CD4-positive, CD25-positive, alpha-beta regulatory T cell (primary cell): ENCODE measurements around the gene CCDC157. TPM values are rescaled to one million over a fixed set of nuclear protein-coding genes. Genes with fewer than 3 reads are reported as not detected.
A peak's percentile ranks its signal among the peaks of the same experiment; 100 is the strongest.
"Not testable (repeated sequence)": the region's sequence is repeated elsewhere in the genome, so short reads cannot be mapped to it uniquely, and the experiment has no call there.

Source experiments
- ATAC-seq, 2 donors: fragments of 150-1000 bp; cut with Tn5 transposase; one replicate each; pipeline ENCODE4 v1.10.0; 2021; ENCODE audit warnings: low read depth in 2 of 2, moderate number of reproducible peaks in 2 of 2, moderate library complexity in 1 of 2
- DNase-seq, 3 donors: peaks; one replicate each; pipeline versions ENCODE4 v3.0.0 to v3.0.0-alpha.2; 2012 to 2022; ENCODE audit warnings: mixed read lengths in 1 of 3
- H3K27ac ChIP-seq: one replicate; pipeline ENCODE4 v1.7.0; 2013; ENCODE audit warnings: mild to moderate bottlenecking, low read length; ENCODE audit not compliant: insufficient read depth, poor library complexity, severe bottlenecking
- H3K27me3 ChIP-seq: one replicate; pipeline ENCODE4 v1.7.0; 2013; ENCODE audit warnings: low read length; ENCODE audit not compliant: control insufficient read depth, insufficient read depth
- H3K36me3 ChIP-seq: one replicate; pipeline ENCODE4 v1.7.0; 2013; ENCODE audit warnings: mild to moderate bottlenecking, low read length, moderate library complexity; ENCODE audit not compliant: control insufficient read depth, insufficient read depth
- H3K4me1 ChIP-seq: 2 replicates; pipeline ENCODE4 v1.7.0; 2013; ENCODE audit warnings: mild to moderate bottlenecking, low read length; ENCODE audit not compliant: insufficient read depth, control insufficient read depth, poor library complexity, severe bottlenecking
- H3K4me3 ChIP-seq: one replicate; pipeline ENCODE4 v1.7.0; 2013; ENCODE audit warnings: low read depth, mild to moderate bottlenecking, low read length, moderate library complexity
- H3K9me3 ChIP-seq, 2 experiments: 1 replicate in 1 of 2; 2 replicates in 1 of 2; pipeline ENCODE4 v1.7.0; 2013; ENCODE audit warnings: low read length in 2 of 2, mild to moderate bottlenecking in 1 of 2, moderate library complexity in 1 of 2; ENCODE audit not compliant: control insufficient read depth in 2 of 2
- H3K27ac Mint-ChIP-seq, 3 donors: one replicate each; pipeline ENCODE4 v1.8.0; 2020 to 2022; ENCODE audit warnings: mild to moderate bottlenecking in 3 of 3, mixed read lengths in 3 of 3, moderate library complexity in 2 of 3
- H3K27me3 Mint-ChIP-seq: one replicate; pipeline ENCODE4 v1.8.0; 2022; ENCODE audit warnings: mild to moderate bottlenecking, mixed read lengths
- H3K36me3 Mint-ChIP-seq: one replicate; pipeline ENCODE4 v1.8.0; 2020; ENCODE audit warnings: mixed read lengths
- H3K4me1 Mint-ChIP-seq, 4 donors: one replicate each; pipeline ENCODE4 v1.8.0; 2020 to 2022; ENCODE audit warnings: mixed read lengths in 4 of 4, mild to moderate bottlenecking in 1 of 4
- H3K4me3 Mint-ChIP-seq, 4 donors: one replicate each; pipeline ENCODE4 v1.8.0; 2020 to 2022; ENCODE audit warnings: mild to moderate bottlenecking in 4 of 4, mixed read lengths in 4 of 4, moderate library complexity in 3 of 4
- H3K9me3 Mint-ChIP-seq, 7 donors: one replicate each; pipeline ENCODE4 v1.8.0; 2020 to 2022; ENCODE audit warnings: mixed read lengths in 7 of 7, mild to moderate bottlenecking in 3 of 7, moderate library complexity in 2 of 7
- polyA plus RNA-seq, 4 donors: library from polyadenylated mRNA; unstranded; fragments of 300-500 nt; fragmentation: Illumina TruSeq; gene quantifications; one replicate each; pipeline ENCODE4 v1.2.3, GENCODE V29; 2021
- total RNA-seq: library from RNA; stranded (reverse); gene quantifications from one replicate; pipeline ENCODE4 v1.2.3, GENCODE V29; 2022

The CCDC157 gene
- total and polyA plus RNA-seq, 5 donors from 2014 or later, result 1.3 to 7.1 (median 2.0) TPM

GRCh38 chr22:30402028-30402765 is 45.4 kb downstream of the CCDC157 start:
- Mint-ChIP-seq H3K36me3 (peaks cover 5% of the 10 kb centered on the region), H3K4me3 (no peak overlapping the region), H3K4me1 (peaks cover 0 to 17% (median 12%) of the 10 kb centered on the region in 4 donors), H3K9me3 (no peaks in the 10 kb centered on the region), H3K27ac (peak overlapping the region in 1 of 3 donors; percentile 42), H3K27me3 (peaks cover 8% of the 10 kb centered on the region)
- H3K4me3 ChIP-seq, result no peak overlapping the region
- H3K4me1 ChIP-seq, result peaks cover 15% of the 10 kb centered on the region
- no peak overlapping the region for H3K27ac ChIP-seq
- H3K9me3 ChIP-seq, result no peaks in the 10 kb centered on the region
- no peak for DNase-seq
- H3K27me3 ChIP-seq, result peaks cover 5% of the 10 kb centered on the region
- no peak for ATAC-seq
- no peaks in the 10 kb centered on the region for H3K36me3 ChIP-seq

- H3K36me3 ChIP-seq, ATAC-seq, H3K9me3 ChIP-seq, H3K4me3 Mint-ChIP-seq, H3K4me3 ChIP-seq, H3K27me3 ChIP-seq, H3K9me3 Mint-ChIP-seq, H3K36me3 Mint-ChIP-seq, DNase-seq, H3K27ac Mint-ChIP-seq, H3K27me3 Mint-ChIP-seq, H3K27ac ChIP-seq: not testable (repeated sequence)
- H3K4me1 Mint-ChIP-seq, result peaks cover 0 to 15% (median 10%) of the 10 kb centered on the region in 4 donors
- H3K4me1 ChIP-seq, result peaks cover 10% of the 10 kb centered on the region
Measured at GRCh38 chr22:30402766-30403104, 45.9 kb downstream of the CCDC157 start.

DNA sequence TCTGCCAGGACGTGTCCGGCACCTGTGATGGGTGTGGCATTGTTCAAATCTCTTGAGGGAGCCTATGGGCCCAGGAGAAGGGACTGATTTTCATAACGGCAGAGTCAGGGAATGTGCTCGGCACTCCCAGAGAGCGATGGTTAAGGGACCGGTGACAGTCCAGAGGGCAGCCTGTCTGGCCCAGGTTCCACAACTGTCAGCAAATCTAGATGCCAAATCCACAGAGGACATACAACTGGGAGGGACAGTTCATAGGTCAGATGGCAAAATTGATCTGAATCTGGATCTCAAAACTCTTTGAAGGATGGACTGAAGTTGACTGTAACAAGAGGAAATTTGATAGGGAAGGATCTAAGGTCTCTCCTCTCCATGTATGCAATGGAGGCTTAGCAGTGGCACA is 47.5 kb downstream of the CCDC157 start:
- no peak overlapping the region for H3K4me3 ChIP-seq
- Mint-ChIP-seq H3K27me3 (no peaks in the 10 kb centered on the region), H3K9me3 (no peaks in the 10 kb centered on the region), H3K4me3 (no peak overlapping the region), H3K4me1 (no peaks in the 10 kb centered on the region), H3K36me3 (peaks cover 5% of the 10 kb centered on the region), H3K27ac (no peak overlapping the region)
- H3K27me3 ChIP-seq, result no peaks in the 10 kb centered on the region
- ATAC-seq (no peak), DNase-seq (no peak)
- H3K4me1 ChIP-seq, result no peaks in the 10 kb centered on the region
- H3K36me3 ChIP-seq, result peaks cover 2% of the 10 kb centered on the region
- H3K27ac ChIP-seq, result no peak overlapping the region
- no peaks in the 10 kb centered on the region for H3K9me3 ChIP-seq

- no peak overlapping the region for H3K4me3 Mint-ChIP-seq
- no peak for DNase-seq
Measured at GRCh38 chr22:30405731-30406130, 48.9 kb downstream of the CCDC157 start.

GRCh38 chr22:30406400-30406799 is 49.6 kb downstream of the CCDC157 start:
- Histone ChIP-seq H3K4me3 (no peak overlapping the region), H3K4me1 (no peaks in the 10 kb centered on the region), H3K9me3 (no peaks in the 10 kb centered on the region), H3K27me3 (no peaks in the 10 kb centered on the region), H3K27ac (no peak overlapping the region), H3K36me3 (peaks cover 2% of the 10 kb centered on the region)
- Mint-ChIP-seq H3K9me3 (no peaks in the 10 kb centered on the region), H3K27me3 (no peaks in the 10 kb centered on the region), H3K27ac (no peak overlapping the region), H3K36me3 (peaks cover 5% of the 10 kb centered on the region), H3K4me3 (no peak overlapping the region), H3K4me1 (no peaks in the 10 kb centered on the region)
- ATAC-seq (no peak), DNase-seq (no peak)

More at GRCh38 chr22:30405731-30406130, 48.9 kb downstream of the CCDC157 start:
- no peak for ATAC-seq
- peaks cover 2% of the 10 kb centered on the region for H3K36me3 ChIP-seq
- Mint-ChIP-seq H3K27me3 (no peaks in the 10 kb centered on the region), H3K36me3 (peaks cover 5% of the 10 kb centered on the region), H3K9me3 (no peaks in the 10 kb centered on the region), H3K4me1 (no peaks in the 10 kb centered on the region), H3K27ac (no peak overlapping the region)
- no peak overlapping the region for H3K27ac ChIP-seq
- no peak overlapping the region for H3K4me3 ChIP-seq
- H3K27me3 ChIP-seq, result no peaks in the 10 kb centered on the region
- no peaks in the 10 kb centered on the region for H3K4me1 ChIP-seq
- H3K9me3 ChIP-seq, result no peaks in the 10 kb centered on the region

DNA sequence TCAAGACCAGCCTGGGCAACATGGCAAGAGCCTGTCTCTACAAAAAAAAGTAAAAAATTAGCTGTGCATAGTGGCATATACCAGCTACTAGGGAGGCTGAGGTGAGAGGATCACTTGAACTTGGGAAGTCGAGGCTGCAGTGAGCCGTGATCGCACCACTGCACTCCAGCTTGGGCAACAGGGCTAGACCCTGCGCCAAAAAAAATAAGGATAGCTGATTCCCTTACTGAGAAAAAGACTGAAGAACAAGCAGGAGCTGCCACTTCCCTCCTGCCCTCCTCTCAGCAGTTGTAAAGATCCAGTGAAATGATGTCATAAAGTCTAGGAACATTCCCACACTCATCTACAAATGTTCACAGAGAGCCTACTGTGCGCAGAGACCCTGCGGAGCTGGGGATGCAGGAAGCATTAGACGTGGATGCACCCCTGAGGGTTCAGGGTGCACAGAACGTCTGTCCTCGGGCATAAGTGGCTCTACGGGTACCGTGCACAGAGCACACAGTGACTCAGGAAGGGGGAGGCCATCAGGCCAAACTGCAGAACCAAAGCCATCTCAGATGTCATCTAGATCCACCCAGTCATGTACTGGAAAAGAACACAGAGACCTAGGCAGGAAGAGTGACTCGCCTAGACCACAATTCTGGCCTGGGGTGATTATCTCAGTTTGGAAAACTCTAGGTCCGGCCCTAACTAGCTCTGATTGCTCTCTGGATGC is 51.7 kb downstream of the CCDC157 start:
- no peaks in the 10 kb centered on the region for H3K4me1 ChIP-seq
- H3K4me3 ChIP-seq, result no peak overlapping the region
- H3K27ac Mint-ChIP-seq, result no peak overlapping the region
- H3K27me3 ChIP-seq, result no peaks in the 10 kb centered on the region
- no peak overlapping the region for H3K4me3 Mint-ChIP-seq
- H3K27me3 Mint-ChIP-seq, result no peaks in the 10 kb centered on the region
- H3K36me3 ChIP-seq, result peaks cover 2% of the 10 kb centered on the region
- no peak for DNase-seq
- no peaks in the 10 kb centered on the region for H3K9me3 Mint-ChIP-seq
- no peak for ATAC-seq
- H3K27ac ChIP-seq, result no peak overlapping the region
- no peaks in the 10 kb centered on the region for H3K9me3 ChIP-seq
- H3K4me1 Mint-ChIP-seq, result peaks cover 0 to 10% (median 2%) of the 10 kb centered on the region in 4 donors
- H3K36me3 Mint-ChIP-seq, result peaks cover 12% of the 10 kb centered on the region

DNA sequence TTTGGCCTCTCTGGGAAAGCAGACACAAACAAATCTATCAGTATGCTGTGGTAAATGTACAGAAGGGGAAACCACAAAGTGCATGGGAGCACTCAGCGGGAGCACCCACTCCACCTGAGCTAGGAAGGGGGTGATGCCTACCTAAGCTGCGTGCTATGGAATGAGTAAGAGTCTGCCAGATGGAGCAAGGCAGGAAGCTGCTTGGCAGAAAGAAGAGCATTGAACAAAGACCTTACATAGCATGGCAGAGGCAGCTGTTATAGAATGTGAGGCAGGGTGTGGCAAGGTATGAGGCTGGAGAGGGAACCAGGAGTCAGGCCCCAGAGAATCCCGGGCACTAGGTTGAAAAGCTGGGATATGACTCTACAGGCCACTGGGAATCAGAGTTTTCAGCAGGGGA is 55.0 kb downstream of the CCDC157 start:
- Mint-ChIP-seq H3K27me3 (no peaks in the 10 kb centered on the region), H3K4me3 (no peak overlapping the region), H3K27ac (peak overlapping the region in 2 of 3 donors; percentile 36 to 59), H3K4me1 (peaks cover 5 to 25% (median 7%) of the 10 kb centered on the region in 4 donors), H3K9me3 (no peaks in the 10 kb centered on the region), H3K36me3 (peaks cover 20% of the 10 kb centered on the region)
- ATAC-seq (no peak), DNase-seq (no peak)
- no peak overlapping the region for H3K27ac ChIP-seq
- no peaks in the 10 kb centered on the region for H3K4me1 ChIP-seq
- no peak overlapping the region for H3K4me3 ChIP-seq
- peaks cover 13% of the 10 kb centered on the region for H3K36me3 ChIP-seq
- H3K27me3 ChIP-seq, result no peaks in the 10 kb centered on the region
- no peaks in the 10 kb centered on the region for H3K9me3 ChIP-seq
